ENCODE data around the gene PKM.

DNA sequence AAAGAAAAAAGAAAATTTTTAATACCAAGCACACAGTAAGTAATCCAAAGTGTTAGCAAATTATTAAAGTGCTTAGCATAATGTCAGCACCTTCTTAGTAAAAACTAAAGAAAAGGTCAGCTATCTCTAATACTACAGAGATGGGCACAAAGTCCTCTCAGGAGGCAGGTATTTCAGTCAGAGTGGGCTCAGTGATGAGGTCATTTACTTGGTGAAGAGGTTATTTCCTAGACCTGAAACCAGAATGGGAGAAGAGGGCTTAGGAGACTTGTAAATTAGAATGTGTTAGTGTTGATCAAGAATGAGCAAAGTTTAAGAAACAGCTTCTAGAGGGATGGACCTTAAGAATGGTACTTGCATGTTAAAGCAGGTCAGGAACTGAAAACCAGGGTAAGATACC is 8.7 kb upstream of the PKM start:
- TF ChIP-seq, protein P1, sequence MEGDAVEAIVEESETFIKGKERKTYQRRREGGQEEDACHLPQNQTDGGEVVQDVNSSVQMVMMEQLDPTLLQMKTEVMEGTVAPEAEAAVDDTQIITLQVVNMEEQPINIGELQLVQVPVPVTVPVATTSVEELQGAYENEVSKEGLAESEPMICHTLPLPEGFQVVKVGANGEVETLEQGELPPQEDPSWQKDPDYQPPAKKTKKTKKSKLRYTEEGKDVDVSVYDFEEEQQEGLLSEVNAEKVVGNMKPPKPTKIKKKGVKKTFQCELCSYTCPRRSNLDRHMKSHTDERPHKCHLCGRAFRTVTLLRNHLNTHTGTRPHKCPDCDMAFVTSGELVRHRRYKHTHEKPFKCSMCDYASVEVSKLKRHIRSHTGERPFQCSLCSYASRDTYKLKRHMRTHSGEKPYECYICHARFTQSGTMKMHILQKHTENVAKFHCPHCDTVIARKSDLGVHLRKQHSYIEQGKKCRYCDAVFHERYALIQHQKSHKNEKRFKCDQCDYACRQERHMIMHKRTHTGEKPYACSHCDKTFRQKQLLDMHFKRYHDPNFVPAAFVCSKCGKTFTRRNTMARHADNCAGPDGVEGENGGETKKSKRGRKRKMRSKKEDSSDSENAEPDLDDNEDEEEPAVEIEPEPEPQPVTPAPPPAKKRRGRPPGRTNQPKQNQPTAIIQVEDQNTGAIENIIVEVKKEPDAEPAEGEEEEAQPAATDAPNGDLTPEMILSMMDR (IDR thresholded peaks at IDR 0.05): no peak
- no peak for TF ChIP-seq POLR2A (IDR thresholded peaks at IDR 0.05)

All from gastroesophageal sphincter (tissue), 3 donors.